ENCODE data around the gene SH3BGR.
"Not testable (repeated sequence)": the region's sequence is repeated elsewhere in the genome, so short reads cannot be mapped to it uniquely, and the experiment has no call there.

SH3BGR gene

GRCh38 chr21:39531840-39532239, 80.1 kb downstream of the SH3BGR start:
- TF ChIP-seq CTCF (IDR thresholded peaks at IDR 0.05; ENCODE audit: low read depth, low read length, missing control alignments), result no peak
- DNase-seq (ENCODE audit: low read depth), result no peak
- no peak overlapping the region for H3K4me3 ChIP-seq (ENCODE audit: low read depth, low read length)

GRCh38 chr21:39533545-39534380, 82.0 kb downstream of the SH3BGR start:
- no peak overlapping the region for H3K4me3 ChIP-seq (ENCODE audit: low read depth, low read length)
- DNase-seq (ENCODE audit: low read depth), result no peak
- TF ChIP-seq CTCF (IDR thresholded peaks at IDR 0.05; ENCODE audit: low read depth, low read length, missing control alignments), result no peak

- DNase-seq (ENCODE audit: low read depth), result no peak
- TF ChIP-seq CTCF (IDR thresholded peaks at IDR 0.05; ENCODE audit: low read depth, low read length, missing control alignments), result no peak
- H3K4me3 ChIP-seq (ENCODE audit: low read depth, low read length), result no peak overlapping the region
Measured at GRCh38 chr21:39535646-39536437, 84.1 kb downstream of the SH3BGR start.

- no peak for TF ChIP-seq CTCF (IDR thresholded peaks at IDR 0.05; ENCODE audit: low read depth, low read length, missing control alignments)
- no peak for DNase-seq (ENCODE audit: low read depth)
- H3K4me3 ChIP-seq (ENCODE audit: low read depth, low read length), result no peak overlapping the region
Measured at GRCh38 chr21:39536835-39537234, 85.1 kb downstream of the SH3BGR start.

- H3K4me3 ChIP-seq (ENCODE audit: low read depth, low read length), result no peak overlapping the region
- DNase-seq (ENCODE audit: low read depth), result no peak
Measured at GRCh38 chr21:39537571-39537970, 85.8 kb downstream of the SH3BGR start.

GRCh38 chr21:39538453-39539042, 86.8 kb downstream of the SH3BGR start:
- H3K4me3 ChIP-seq (ENCODE audit: low read depth, low read length), result no peak overlapping the region
- DNase-seq (ENCODE audit: low read depth), result no peak
- no peak for TF ChIP-seq CTCF (IDR thresholded peaks at IDR 0.05; ENCODE audit: low read depth, low read length, missing control alignments)

More at GRCh38 chr21:39537571-39537970, 85.8 kb downstream of the SH3BGR start:
- no peak for TF ChIP-seq CTCF (IDR thresholded peaks at IDR 0.05; ENCODE audit: low read depth, low read length, missing control alignments)

- not testable (repeated sequence) for DNase-seq (ENCODE audit: low read depth); H3K4me3 ChIP-seq (ENCODE audit: low read depth, low read length)
Measured at GRCh38 chr21:39540367-39540766, 88.6 kb downstream of the SH3BGR start.
